ENCODE data around the gene ACAA2. TPM values are rescaled to one million over a fixed set of nuclear protein-coding genes. Genes with fewer than 3 reads are reported as not detected.
"Not testable (repeated sequence)": the region's sequence is repeated elsewhere in the genome, so short reads cannot be mapped to it uniquely, and the experiment has no call there.

The ACAA2 gene
- total RNA-seq, 1 experiment from 2014 or later, result 144 TPM

GRCh38 chr18:49839012-49839411 is 25.7 kb upstream of the ACAA2 start:
- H3K4me3 ChIP-seq, result no peak overlapping the region
- DNase-seq (ENCODE audit: low read depth in 1 of 2, low spot score in 2 of 2), result no peak
- peaks cover 39% of the 10 kb centered on the region for H3K4me1 ChIP-seq (replicated peaks)
- peaks cover 4% of the 10 kb centered on the region; the same call in 1 of the 2 replicates for H3K36me3 ChIP-seq
- H3K27me3 ChIP-seq (replicated peaks), result no peaks in the 10 kb centered on the region
- H3K9me3 ChIP-seq (replicated peaks), result no peaks in the 10 kb centered on the region
- no peak overlapping the region for H3K27ac ChIP-seq

- no peak for DNase-seq (ENCODE audit: low read depth in 1 of 2, low spot score in 2 of 2)
- Histone ChIP-seq H3K9me3 (replicated peaks) (no peaks in the 10 kb centered on the region), H3K4me3 (no peak overlapping the region), H3K27ac (no peak overlapping the region), H3K36me3 (peaks cover 4% of the 10 kb centered on the region; the same call in 1 of the 2 replicates), H3K4me1 (replicated peaks) (peaks cover 35% of the 10 kb centered on the region), H3K27me3 (replicated peaks) (no peaks in the 10 kb centered on the region)
Observed at GRCh38 chr18:49838381-49838780, 25.0 kb upstream of the ACAA2 start.

- Histone ChIP-seq H3K4me1 (replicated peaks) (peaks cover 30% of the 10 kb centered on the region), H3K27ac (no peak overlapping the region), H3K4me3 (no peak overlapping the region), H3K27me3 (replicated peaks) (no peaks in the 10 kb centered on the region), H3K9me3 (replicated peaks) (no peaks in the 10 kb centered on the region), H3K36me3 (peaks cover 4% of the 10 kb centered on the region; the same call in 1 of the 2 replicates)
- DNase-seq (ENCODE audit: low read depth in 1 of 2, low spot score in 2 of 2), result no peak
Observed at GRCh38 chr18:49837889-49838288, 24.6 kb upstream of the ACAA2 start.

- H3K4me1 ChIP-seq (replicated peaks), result peaks cover 26% of the 10 kb centered on the region
- H3K36me3 ChIP-seq; H3K27me3 ChIP-seq (replicated peaks); H3K9me3 ChIP-seq (replicated peaks); H3K4me3 ChIP-seq; H3K27ac ChIP-seq; DNase-seq (ENCODE audit: low read depth in 1 of 2, low spot score in 2 of 2): not testable (repeated sequence)
Observed at GRCh38 chr18:49837316-49837835, 24.0 kb upstream of the ACAA2 start.

- peaks cover 26% of the 10 kb centered on the region for H3K4me1 ChIP-seq (replicated peaks)
- peaks cover 4% of the 10 kb centered on the region; the same call in 1 of the 2 replicates for H3K36me3 ChIP-seq
- H3K9me3 ChIP-seq (replicated peaks), result no peaks in the 10 kb centered on the region
- no peaks in the 10 kb centered on the region for H3K27me3 ChIP-seq (replicated peaks)
- DNase-seq (ENCODE audit: low read depth in 1 of 2, low spot score in 2 of 2), result no peak
- H3K27ac ChIP-seq, result peak overlapping the region; percentile 84
- no peak overlapping the region for H3K4me3 ChIP-seq
Observed at GRCh38 chr18:49835405-49835804, 22.1 kb upstream of the ACAA2 start.

- no peak for DNase-seq (ENCODE audit: low read depth in 1 of 2, low spot score in 2 of 2)
- Histone ChIP-seq H3K27me3 (replicated peaks) (no peaks in the 10 kb centered on the region), H3K9me3 (replicated peaks) (no peaks in the 10 kb centered on the region), H3K36me3 (peaks cover 4% of the 10 kb centered on the region; the same call in 1 of the 2 replicates), H3K27ac (peak overlapping the region; percentile 84), H3K4me3 (no peak overlapping the region), H3K4me1 (replicated peaks) (peaks cover 26% of the 10 kb centered on the region)
Observed at GRCh38 chr18:49834258-49834657, 20.9 kb upstream of the ACAA2 start.

GRCh38 chr18:49833814-49834213 is 20.5 kb upstream of the ACAA2 start:
- no peak for DNase-seq (ENCODE audit: low read depth in 1 of 2, low spot score in 2 of 2)
- Histone ChIP-seq H3K27ac (peak overlapping the region; percentile 84), H3K4me1 (replicated peaks) (peaks cover 22% of the 10 kb centered on the region), H3K27me3 (replicated peaks) (no peaks in the 10 kb centered on the region), H3K9me3 (replicated peaks) (no peaks in the 10 kb centered on the region), H3K4me3 (no peak overlapping the region), H3K36me3 (peaks cover 4% of the 10 kb centered on the region; the same call in 1 of the 2 replicates)

- Histone ChIP-seq H3K4me3 (no peak overlapping the region), H3K27me3 (replicated peaks) (no peaks in the 10 kb centered on the region), H3K4me1 (replicated peaks) (peaks cover 22% of the 10 kb centered on the region), H3K27ac (no peak overlapping the region), H3K9me3 (replicated peaks) (0 out of 2 replicates have a peak, but pooled peaks cover 2% of the 10 kb centered on the region), H3K36me3 (peaks cover 4% of the 10 kb centered on the region; the same call in 1 of the 2 replicates)
- no peak for DNase-seq (ENCODE audit: low read depth in 1 of 2, low spot score in 2 of 2)
Observed at GRCh38 chr18:49832221-49832647, 18.9 kb upstream of the ACAA2 start.

- Histone ChIP-seq H3K4me3 (no peak overlapping the region), H3K27me3 (replicated peaks) (no peaks in the 10 kb centered on the region), H3K4me1 (replicated peaks) (no peaks in the 10 kb centered on the region), H3K27ac (no peak overlapping the region), H3K9me3 (replicated peaks) (0 out of 2 replicates have a peak, but pooled peaks cover 2% of the 10 kb centered on the region), H3K36me3 (no peaks in the 10 kb centered on the region)
- no peak for DNase-seq (ENCODE audit: low read depth in 1 of 2, low spot score in 2 of 2)
Observed at GRCh38 chr18:49827996-49828395, 14.7 kb upstream of the ACAA2 start.

GRCh38 chr18:49819823-49820671 is 6.7 kb upstream of the ACAA2 start:
- Histone ChIP-seq H3K27me3 (replicated peaks) (no peaks in the 10 kb centered on the region), H3K4me1 (replicated peaks) (no peaks in the 10 kb centered on the region; the same call in 1 of the 2 replicates), H3K27ac (no peak overlapping the region), H3K4me3 (no peak overlapping the region), H3K36me3 (no peaks in the 10 kb centered on the region), H3K9me3 (replicated peaks) (no peaks in the 10 kb centered on the region)
- DNase-seq (ENCODE audit: low read depth in 1 of 2, low spot score in 2 of 2), result no peak

- DNase-seq (ENCODE audit: low read depth in 1 of 2, low spot score in 2 of 2), result no peak
- H3K27ac ChIP-seq, result no peak overlapping the region
- H3K9me3 ChIP-seq (replicated peaks), result no peaks in the 10 kb centered on the region
- no peaks in the 10 kb centered on the region for H3K36me3 ChIP-seq
- H3K4me3 ChIP-seq, result no peak overlapping the region
- H3K27me3 ChIP-seq (replicated peaks), result no peaks in the 10 kb centered on the region
- peaks cover 4% of the 10 kb centered on the region for H3K4me1 ChIP-seq (replicated peaks)
Observed at GRCh38 chr18:49819071-49819662, 5.8 kb upstream of the ACAA2 start.

- Histone ChIP-seq H3K27ac (no peak overlapping the region), H3K27me3 (replicated peaks) (no peaks in the 10 kb centered on the region), H3K36me3 (0 out of 2 replicates have a peak, but pooled peaks cover 2% of the 10 kb centered on the region), H3K4me1 (replicated peaks) (peaks cover 4% of the 10 kb centered on the region), H3K9me3 (replicated peaks) (no peaks in the 10 kb centered on the region), H3K4me3 (no peak overlapping the region)
- DNase-seq (ENCODE audit: low read depth in 1 of 2, low spot score in 2 of 2), result no peak
Observed at GRCh38 chr18:49817947-49818346, 4.6 kb upstream of the ACAA2 start.

- Histone ChIP-seq H3K36me3 (0 out of 2 replicates have a peak, but pooled peaks cover 2% of the 10 kb centered on the region), H3K4me3 (no peak overlapping the region), H3K9me3 (replicated peaks) (no peaks in the 10 kb centered on the region), H3K27me3 (replicated peaks) (no peaks in the 10 kb centered on the region), H3K27ac (no peak overlapping the region), H3K4me1 (replicated peaks) (peaks cover 22% of the 10 kb centered on the region)
- no peak for DNase-seq (ENCODE audit: low read depth in 1 of 2, low spot score in 2 of 2)
Observed at GRCh38 chr18:49815927-49816326, 2.6 kb upstream of the ACAA2 start.

- peaks cover 15% of the 10 kb centered on the region for H3K36me3 ChIP-seq
Observed at GRCh38 chr18:49814147-49814499, 790 bp upstream of the ACAA2 start.

More at GRCh38 chr18:49814147-49814499, 790 bp upstream of the ACAA2 start:
- DNase-seq (ENCODE audit: low read depth in 1 of 2, low spot score in 2 of 2), result peak; percentile 56 to 73
- peaks cover 4% of the 10 kb centered on the region; the same call in 1 of the 2 replicates for H3K9me3 ChIP-seq (replicated peaks)
- H3K27ac ChIP-seq, result peak overlapping the region; percentile 94
- no peaks in the 10 kb centered on the region for H3K27me3 ChIP-seq (replicated peaks)
- peak overlapping the region; percentile 67 for H3K4me3 ChIP-seq
- H3K4me1 ChIP-seq (replicated peaks), result peaks cover 23% of the 10 kb centered on the region
